Measurements from ENCODE around the gene PPP2R1A.

- TF ChIP-seq, protein P1, sequence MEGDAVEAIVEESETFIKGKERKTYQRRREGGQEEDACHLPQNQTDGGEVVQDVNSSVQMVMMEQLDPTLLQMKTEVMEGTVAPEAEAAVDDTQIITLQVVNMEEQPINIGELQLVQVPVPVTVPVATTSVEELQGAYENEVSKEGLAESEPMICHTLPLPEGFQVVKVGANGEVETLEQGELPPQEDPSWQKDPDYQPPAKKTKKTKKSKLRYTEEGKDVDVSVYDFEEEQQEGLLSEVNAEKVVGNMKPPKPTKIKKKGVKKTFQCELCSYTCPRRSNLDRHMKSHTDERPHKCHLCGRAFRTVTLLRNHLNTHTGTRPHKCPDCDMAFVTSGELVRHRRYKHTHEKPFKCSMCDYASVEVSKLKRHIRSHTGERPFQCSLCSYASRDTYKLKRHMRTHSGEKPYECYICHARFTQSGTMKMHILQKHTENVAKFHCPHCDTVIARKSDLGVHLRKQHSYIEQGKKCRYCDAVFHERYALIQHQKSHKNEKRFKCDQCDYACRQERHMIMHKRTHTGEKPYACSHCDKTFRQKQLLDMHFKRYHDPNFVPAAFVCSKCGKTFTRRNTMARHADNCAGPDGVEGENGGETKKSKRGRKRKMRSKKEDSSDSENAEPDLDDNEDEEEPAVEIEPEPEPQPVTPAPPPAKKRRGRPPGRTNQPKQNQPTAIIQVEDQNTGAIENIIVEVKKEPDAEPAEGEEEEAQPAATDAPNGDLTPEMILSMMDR (IDR thresholded peaks at IDR 0.05): no peak
- TF ChIP-seq POLR2AphosphoS5 (IDR thresholded peaks at IDR 0.05): no peak
- TF ChIP-seq POLR2A (IDR thresholded peaks at IDR 0.05): no peak
- TF ChIP-seq EP300 (IDR thresholded peaks at IDR 0.05): no peak
These were observed 37.5 kb downstream of the PPP2R1A start for GRCh38 chr19:52227196-52227940.
